GM18502 (cell line): ENCODE results near the gene NUCB1.
"Not testable (repeated sequence)": the region's sequence is repeated elsewhere in the genome, so short reads cannot be mapped to it uniquely, and the experiment has no call there.

Experiments used
- ATAC-seq: cut with Tn5 transposase; IDR thresholded peaks from one replicate; pipeline ENCODE4 v1.9.1; 2021; ENCODE audit warnings: mild to moderate bottlenecking; ENCODE audit not compliant: unreplicated experiment, poor library complexity

The NUCB1 gene

DNA sequence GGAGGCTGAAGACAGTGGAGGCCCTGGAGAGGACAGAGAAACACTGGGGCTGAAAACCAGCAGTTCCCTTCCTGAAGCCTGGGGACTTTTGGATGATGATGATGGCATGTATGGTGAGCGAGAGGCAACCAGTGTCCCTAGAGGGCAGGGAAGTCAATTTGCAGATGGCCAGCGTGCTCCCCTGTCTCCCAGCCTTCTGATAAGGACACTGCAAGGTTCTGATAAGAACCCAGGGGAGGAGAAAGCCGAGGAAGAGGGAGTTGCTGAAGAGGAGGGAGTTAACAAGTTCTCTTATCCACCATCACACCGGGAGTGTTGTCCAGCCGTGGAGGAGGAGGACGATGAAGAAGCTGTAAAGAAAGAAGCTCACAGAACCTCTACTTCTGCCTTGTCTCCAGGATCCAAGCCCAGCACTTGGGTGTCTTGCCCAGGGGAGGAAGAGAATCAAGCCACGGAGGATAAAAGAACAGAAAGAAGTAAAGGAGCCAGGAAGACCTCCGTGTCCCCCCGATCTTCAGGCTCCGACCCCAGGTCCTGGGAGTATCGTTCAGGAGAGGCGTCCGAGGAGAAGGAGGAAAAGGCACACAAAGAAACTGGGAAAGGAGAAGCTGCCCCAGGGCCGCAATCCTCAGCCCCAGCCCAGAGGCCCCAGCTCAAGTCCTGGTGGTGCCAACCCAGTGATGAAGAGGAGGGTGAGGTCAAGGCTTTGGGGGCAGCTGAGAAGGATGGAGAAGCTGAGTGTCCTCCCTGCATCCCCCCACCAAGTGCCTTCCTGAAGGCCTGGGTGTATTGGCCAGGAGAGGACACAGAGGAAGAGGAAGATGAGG lies 26.4 kb upstream of the NUCB1 start:
- no peak for ATAC-seq

DNA sequence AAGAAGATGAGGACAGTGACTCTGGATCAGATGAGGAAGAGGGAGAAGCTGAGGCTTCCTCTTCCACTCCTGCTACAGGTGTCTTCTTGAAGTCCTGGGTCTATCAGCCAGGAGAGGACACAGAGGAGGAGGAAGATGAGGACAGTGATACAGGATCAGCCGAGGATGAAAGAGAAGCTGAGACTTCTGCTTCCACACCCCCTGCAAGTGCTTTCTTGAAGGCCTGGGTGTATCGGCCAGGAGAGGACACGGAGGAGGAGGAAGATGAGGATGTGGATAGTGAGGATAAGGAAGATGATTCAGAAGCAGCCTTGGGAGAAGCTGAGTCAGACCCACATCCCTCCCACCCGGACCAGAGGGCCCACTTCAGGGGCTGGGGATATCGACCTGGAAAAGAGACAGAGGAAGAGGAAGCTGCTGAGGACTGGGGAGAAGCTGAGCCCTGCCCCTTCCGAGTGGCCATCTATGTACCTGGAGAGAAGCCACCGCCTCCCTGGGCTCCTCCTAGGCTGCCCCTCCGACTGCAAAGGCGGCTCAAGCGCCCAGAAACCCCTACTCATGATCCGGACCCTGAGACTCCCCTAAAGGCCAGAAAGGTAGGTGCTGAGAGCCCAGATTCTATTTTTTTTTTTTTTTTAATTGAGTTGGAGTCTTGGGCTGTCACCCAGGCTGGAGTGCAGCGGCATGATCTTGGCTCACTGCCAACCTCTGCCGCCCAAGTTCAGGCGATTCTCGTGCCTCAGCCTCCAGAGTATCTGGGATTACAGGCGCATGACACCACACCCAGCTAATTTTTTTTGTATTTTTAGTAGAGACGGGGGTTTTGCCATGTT lies 25.6 kb upstream of the NUCB1 start:
- no peak for ATAC-seq

DNA sequence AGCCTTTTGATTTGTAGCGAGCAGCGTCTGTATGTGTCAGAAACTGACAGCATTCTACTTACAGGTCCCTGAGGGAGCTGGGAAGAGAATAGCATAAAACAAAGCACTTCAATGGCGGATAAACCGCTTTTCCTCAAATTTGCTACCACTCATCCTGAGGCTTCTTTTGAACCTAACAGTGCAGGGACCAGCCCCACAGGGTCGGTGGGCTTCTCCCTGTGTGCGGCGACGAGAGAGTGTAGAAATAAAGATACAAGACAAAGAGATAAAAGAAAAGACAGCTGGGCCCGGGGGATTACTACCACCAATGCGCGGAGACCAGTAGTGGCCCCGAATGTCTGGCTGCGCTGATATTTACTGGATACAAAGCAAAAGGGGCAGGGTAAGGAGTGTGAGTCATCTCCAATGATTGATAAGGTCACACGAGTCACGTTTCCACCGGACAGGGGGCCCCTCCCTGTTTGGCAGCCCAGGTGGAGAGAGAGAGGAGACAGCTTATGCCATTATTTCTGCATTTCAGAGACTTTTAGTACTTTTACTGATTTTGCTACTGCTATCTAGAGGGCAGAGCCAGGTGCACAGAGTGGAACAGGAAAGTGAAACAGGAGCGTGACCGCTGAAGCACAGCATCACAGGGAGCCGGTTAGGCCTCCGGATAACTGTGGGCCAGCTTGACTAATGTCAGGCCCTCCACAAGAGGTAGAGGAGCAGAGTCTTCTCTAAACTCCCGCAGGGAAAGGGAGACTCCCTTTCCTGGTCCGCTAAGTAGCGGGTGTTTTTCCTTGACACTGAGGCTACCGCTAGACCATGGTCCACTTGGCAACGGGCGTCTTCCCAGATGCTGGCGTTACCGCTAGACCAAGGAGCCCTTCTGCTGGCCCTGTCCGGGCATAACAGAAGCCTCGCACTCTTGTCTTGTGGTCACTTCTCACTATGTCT lies 23.8 kb upstream of the NUCB1 start:
- not testable (repeated sequence) for ATAC-seq

DNA sequence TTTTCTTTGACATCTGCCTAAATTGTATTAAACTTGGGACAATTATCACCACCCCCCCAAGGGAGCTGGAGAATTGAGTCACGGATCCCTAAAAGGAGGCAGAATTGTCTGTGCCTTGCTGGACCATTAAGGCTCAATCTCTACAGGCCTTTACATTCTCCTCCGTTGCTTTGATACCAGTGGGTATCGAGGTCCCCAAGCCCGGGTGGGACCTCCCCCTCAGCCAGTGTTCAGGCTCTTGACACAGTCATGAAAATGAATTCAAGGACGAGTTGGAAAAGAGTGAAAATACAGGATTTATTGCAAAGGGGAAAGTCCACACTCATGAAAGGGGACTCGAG lies 22.3 kb upstream of the NUCB1 start:
- no peak for ATAC-seq

DNA sequence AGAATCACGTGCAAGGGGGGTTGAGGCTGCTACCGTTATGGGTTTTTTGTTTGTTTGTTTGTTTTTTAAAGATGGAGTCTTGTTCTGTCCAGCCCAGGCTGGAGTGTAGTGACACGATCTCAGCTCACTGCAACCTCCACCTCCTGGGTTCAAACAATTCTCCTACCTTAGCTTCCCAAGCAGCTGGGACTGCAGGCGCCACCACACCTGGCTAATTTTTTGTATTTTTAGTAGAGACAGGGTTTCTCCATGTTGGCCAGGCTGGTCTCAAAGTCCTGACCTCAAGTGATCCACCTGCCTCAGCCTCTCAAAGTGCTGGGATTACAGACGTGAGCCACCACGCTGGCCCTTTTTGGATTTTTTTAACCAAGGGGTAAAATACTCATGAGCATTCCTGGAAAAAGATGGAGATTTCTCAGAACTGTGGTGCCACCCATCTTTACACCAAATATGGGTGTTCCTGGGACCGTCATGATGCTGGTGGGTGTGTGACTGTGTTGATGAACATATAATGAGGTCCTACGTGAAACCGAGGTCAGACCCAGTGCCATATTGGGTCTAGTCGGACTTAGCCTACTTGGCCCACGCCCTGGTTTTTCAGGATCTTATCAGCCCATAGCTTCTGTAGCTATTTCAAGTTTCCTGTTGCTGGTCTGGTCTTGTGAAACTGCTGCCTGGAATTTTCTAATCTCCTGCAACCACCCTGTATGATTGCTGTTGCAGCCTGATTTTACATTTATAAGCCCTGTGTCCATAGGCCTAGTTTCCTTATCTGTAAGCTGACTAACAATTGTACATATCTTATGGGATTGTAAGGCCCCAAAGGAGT lies 21.7 kb upstream of the NUCB1 start:
- no peak for ATAC-seq

DNA sequence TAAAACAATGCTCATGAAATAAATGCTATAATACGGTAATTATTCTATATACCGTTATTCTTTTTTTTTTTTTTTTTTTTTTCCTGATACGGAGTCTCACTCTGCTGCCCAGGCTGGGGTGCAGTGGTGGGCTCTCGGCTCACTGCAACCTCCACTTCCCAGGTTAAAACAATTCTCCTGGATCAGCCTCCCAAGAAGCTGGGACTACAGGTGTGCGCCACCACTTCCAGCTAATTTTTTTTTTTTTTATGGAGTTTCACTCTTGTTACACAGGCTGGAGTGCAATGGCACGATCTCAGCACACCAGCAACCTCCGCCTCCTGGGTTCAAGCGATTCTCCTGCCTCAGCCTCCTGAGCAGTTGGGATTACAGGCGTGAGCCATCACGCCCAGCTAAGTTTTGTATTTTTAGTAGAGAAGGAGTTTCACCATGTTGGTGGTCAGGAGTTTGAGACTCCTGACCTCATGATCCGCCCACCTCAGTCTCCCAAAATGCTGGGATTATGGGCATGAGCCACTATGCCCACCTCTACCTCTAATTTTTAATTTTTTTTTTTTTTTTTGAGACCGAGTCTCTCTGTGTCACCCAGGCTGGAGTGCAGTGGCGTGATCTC lies 21.0 kb upstream of the NUCB1 start:
- no peak for ATAC-seq

DNA sequence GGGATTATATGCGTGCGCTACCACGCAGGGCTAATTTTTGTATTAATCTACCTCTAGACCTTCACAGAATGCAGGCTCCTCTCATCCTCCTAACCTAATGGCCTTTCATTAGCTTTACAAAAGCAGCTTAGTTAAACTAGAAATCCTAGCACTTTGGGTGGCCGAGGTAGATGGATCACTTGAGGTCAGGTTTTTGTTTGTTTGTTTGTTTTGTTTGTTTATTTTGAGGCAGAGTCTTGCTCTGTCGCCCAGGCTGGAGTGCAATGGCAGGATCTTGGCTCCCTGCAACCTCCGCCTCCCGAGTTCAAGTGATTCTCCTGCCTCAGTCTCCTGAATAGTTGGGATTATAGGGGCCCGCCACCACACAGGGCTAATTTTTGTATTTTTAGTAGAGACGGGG lies 20.4 kb upstream of the NUCB1 start:
- not testable (repeated sequence) for ATAC-seq

DNA sequence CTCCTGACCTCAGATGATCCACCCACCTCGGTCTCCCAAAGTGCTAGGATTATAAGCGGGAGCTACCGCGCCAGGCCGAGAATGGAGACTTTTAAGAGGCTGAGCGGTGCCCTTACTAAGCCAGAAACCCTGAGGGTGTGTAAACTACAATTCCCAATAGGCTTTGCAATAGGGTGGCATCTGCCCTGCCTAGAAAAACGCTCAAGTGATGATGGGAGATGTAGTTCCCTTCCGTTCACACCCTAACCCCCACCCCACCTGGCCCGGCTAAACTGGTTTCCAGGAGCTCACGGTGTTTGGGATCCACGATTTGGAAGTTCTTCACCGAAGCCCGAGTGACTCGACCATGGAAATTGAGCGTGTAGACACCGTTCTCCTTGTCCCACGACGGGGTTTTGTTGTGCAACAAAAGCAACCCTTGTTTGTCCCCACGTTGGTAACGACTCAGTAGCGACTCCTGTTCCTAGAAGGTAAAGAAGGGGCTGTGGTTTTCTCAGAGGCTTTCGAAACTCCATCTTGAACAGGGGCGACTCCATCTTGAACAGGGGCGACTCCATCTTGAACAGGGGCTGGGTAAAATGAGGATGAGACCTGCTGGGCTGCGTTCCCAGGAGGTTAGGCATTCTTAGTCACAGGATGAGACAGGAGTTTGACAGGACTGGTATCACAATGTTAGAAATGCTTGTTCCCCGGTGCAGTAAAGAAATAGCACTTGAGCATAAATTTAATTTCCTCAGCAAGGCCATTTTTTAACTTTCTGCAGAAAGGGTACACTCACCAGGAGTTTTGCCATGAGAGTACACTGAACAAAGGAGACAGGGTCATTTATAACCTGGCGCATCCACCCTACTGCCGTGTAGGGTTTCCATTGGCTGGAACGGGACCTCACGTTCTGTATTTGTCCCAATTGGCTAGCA lies 18.1 kb upstream of the NUCB1 start:
- no peak for ATAC-seq

DNA sequence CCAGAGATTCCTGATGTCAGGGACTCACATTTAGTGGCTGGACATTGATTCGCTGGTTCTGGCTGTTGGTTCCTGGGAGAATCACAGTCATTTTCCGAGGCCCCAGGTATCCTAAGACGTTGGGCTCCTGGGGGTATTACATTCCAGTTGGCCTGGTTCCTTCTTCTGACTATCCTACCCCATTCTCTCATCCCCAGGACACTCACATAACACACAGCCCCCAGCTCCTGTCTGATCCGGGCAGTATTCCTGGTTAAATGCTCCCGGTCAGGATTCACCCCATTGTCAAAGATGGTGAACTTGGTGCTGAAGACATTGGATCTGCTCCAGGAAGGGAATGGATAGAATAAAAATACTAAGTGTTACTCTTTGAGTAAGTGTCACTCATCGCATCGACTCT lies 16.4 kb upstream of the NUCB1 start:
- no peak for ATAC-seq

DNA sequence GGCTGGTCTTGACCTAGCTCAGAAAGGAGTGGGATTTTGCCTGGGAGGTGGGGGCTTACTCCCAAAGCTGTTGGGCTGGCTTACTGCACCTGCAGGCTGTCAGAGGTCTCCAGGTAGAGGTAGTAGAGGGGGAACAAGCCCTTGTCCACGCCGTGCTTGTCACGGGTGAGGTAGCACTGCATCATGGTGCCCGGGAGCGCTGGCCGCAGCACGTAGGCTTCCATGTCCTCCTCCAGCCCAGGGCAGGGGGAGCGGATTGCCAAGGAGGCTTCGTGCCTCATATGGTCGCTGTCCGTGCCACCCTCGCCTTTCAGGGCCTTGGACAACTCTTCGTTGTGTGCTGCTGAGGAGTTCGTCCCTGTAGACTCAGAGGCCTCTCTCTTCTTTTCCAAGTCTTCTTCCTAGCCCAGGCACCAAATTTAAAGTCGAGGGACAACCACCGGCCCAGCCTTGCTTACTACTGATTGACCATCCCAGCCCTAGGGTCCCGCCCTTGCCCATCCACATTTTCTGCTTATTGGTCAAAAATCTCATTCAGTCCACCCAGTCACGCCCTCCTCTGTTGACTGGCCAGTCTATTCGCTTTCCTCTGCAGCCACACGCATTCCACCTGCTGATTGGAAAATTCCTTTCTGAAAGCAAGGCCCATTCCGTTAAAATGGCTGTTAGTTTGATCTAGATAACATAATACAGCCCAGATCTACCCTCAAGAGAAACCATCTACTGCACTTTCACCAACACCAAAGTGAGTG lies 12.1 kb upstream of the NUCB1 start:
- no peak for ATAC-seq

DNA sequence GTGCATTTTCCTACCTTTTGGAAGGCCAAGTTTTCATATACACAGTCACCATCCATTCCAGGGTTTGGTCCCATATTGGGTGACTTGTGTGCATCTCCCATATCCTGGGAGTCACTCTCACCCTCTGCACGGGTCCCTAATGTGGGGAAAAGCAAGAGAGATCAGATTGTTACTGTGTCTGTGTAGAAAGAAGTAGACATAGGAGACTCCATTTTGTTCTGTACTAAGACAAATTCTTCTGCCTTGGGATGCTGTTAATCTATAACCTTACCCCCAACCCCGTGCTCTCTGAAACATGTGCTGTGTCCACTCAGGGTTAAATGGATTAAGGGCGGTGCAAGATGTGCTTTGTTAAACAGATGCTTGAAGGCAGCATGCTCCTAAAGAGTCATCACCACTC lies 10.6 kb upstream of the NUCB1 start:
- not testable (repeated sequence) for ATAC-seq

DNA sequence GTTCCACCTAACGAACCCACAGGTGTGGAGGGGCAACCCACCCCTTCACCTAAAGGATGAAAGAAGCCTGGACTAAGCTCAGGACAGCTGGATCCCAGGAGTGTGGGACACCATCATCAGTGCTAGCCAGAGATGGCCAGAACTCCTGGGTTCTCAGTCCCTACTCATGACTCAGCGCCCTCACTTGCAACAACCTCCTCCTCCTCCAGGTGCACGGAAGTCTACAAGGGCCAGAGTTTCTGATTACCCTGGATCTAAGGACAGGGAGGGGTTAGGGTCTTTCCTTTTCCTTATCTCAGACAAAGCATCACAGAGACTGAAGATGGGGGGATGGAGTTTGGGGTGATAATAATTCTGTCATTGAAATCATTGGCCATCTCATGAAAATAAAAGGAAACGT lies 9.6 kb upstream of the NUCB1 start:
- ATAC-seq: no peak

DNA sequence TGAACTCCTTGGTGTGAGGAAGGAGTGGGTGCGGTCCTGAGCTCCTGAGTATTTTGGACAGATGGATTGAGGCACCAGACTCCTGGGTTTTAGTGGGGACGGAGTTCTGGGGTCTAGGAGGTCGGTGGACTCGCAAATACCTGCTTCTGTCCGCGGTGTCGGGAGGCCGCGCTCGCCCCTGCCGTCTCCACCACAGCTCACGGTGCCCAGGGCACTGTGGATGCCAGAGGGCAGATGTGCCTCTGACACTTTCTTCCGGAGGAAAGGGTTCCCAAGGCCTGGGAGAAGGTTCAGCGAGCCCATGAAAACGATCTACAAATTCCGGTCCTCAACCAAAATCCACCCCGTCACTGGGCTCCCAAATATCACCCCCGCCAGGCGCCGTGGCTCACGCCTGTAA lies 4.9 kb upstream of the NUCB1 start:
- ATAC-seq: no peak

DNA sequence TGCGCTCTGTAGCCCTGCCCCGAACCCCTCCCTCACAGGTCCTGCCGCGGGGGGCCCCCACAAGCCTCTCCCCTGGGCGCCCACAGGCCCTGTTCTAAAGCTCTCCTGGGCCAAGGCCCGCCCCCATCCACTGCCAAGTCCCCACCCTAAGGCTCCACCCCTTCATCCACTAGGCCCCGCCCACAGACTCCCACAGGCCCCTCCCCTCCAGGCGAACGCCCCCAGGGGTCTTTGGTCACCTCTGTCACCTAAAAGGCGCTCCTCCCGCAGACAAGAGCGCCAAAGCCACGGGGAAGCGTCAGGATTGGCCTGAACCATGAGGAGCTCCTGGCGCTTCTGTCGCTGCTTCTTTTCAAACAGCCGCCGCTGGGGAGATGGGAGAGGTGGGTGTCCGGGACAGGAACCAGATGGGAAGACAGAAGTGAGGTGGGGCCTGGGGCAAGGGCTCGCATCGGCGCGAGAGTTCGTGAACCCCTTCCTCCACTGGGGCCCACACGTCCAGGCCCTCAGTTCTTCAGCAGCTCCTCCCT lies 3.9 kb upstream of the NUCB1 start:
- ATAC-seq: no peak

DNA sequence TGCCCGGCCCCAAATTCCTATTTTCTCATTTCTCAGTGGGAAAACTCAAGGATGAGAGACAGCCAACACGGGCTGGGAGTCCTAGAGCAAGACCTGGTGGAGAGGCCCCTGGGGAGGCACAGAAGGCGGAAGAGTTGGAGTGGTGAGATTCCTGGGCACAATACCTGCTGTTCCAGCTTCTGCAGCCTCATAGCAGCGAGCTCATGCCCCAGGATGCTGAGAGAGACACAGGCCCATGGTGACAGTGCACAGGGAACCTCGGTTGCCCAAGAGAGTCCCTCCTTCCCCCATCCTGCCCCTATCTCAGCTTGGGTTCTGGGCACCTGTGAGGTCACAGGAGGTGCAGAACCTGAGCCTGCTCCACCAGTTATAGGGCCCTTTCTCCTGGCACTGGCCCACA lies 2.9 kb upstream of the NUCB1 start:
- no peak for ATAC-seq

DNA sequence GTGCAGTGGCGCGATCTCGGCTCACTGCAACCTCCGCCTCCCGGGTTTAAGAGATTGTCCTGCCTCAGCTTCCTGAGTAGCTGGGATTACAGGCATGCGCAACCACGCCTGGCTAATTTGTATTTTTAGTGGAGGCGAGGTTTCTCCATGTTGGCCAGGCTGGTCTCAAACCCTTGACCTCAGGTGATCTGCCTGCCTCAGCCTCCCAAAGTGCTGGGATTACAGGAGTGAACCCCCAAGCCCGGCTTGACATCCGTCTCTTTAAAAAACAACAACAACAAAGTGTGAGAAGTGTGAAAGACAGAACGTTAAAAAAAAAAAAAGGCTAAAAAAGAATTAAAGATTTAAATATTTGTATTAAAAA lies 744 bp upstream of the NUCB1 start:
- ATAC-seq: not testable (repeated sequence)
